Retinal pigment epithelial cell (primary cell): Measurements from ENCODE around the gene PEX7.
"Not testable (repeated sequence)": the region's sequence is repeated elsewhere in the genome, so short reads cannot be mapped to it uniquely, and the experiment has no call there.

Source experiments
- DNase-seq: peaks from one replicate; pipeline ENCODE4 v3.0.0-alpha.2; 2010; ENCODE audit warnings: low read depth
- H3K4me3 ChIP-seq: 2 replicates; pipeline ENCODE4 v1.5.1; 2011; ENCODE audit warnings: mild to moderate bottlenecking, low read length, control low read depth, moderate library complexity
- CTCF ChIP-seq: conservative IDR thresholded peaks from 2 replicates; pipeline ENCODE4 v1.5.1; 2011; ENCODE audit warnings: low read depth, low read length, control low read depth, inconsistent platforms

PEX7 gene

GRCh38 chr6:136798044-136798443 is 24.3 kb upstream of the PEX7 start:
- TF ChIP-seq CTCF: no peak
- no peak for DNase-seq

GRCh38 chr6:136801581-136801980 is 20.8 kb upstream of the PEX7 start:
- no peak for TF ChIP-seq CTCF
- DNase-seq: no peak
- no peak overlapping the region for H3K4me3 ChIP-seq

More at GRCh38 chr6:136798044-136798443, 24.3 kb upstream of the PEX7 start:
- H3K4me3 ChIP-seq: no peak overlapping the region

- no peak overlapping the region for H3K4me3 ChIP-seq
- no peak for TF ChIP-seq CTCF
- DNase-seq: no peak
Observed at GRCh38 chr6:136803608-136804007, 18.8 kb upstream of the PEX7 start.

GRCh38 chr6:136809091-136809860 is 13.1 kb upstream of the PEX7 start:
- DNase-seq: peak; percentile 33
- TF ChIP-seq CTCF: no peak
- H3K4me3 ChIP-seq: no peak overlapping the region

- TF ChIP-seq CTCF: no peak
- H3K4me3 ChIP-seq: no peak overlapping the region
- DNase-seq: no peak
Observed at GRCh38 chr6:136811272-136811671, 11.1 kb upstream of the PEX7 start.

GRCh38 chr6:136812174-136812573 is 10.2 kb upstream of the PEX7 start:
- DNase-seq: peak; percentile 58
- H3K4me3 ChIP-seq: no peak overlapping the region
- no peak for TF ChIP-seq CTCF

GRCh38 chr6:136815608-136816007 is 6.8 kb upstream of the PEX7 start:
- DNase-seq, H3K4me3 ChIP-seq: not testable (repeated sequence)
